MM.1S (cell line): Measurements from ENCODE around the gene DENND4A.

Experiments
- DNase-seq: peaks from one replicate; pipeline ENCODE4 v3.0.0-alpha.2; 2015
- H2AFZ ChIP-seq: fragments of 300-600 bp; sonication (generic); 2 replicates; pipeline ENCODE4 v1.6.0; 2016; ENCODE audit warnings: antibody characterized with exemption, low read length
- H3F3A ChIP-seq: fragments of 300-600 bp; sonication (generic); 2 replicates; pipeline ENCODE4 v1.6.1; 2016; ENCODE audit warnings: mild to moderate bottlenecking, antibody characterized with exemption, low read length, moderate library complexity, mixed read lengths; ENCODE audit not compliant: insufficient read depth
- H3K27ac ChIP-seq: fragments of 300-600 bp; sonication (generic); 2 replicates; pipeline ENCODE4 v1.5.1; 2016; ENCODE audit warnings: mild to moderate bottlenecking, low read length
- H3K27me3 ChIP-seq: fragments of 300-600 bp; sonication (generic); replicated peaks from 2 replicates; pipeline ENCODE4 v1.6.0; 2016; ENCODE audit warnings: low read length; ENCODE audit not compliant: insufficient read depth
- H3K36me3 ChIP-seq: fragments of 300-600 bp; sonication (generic); replicated peaks from 2 replicates; pipeline ENCODE4 v1.6.1; 2016; ENCODE audit warnings: mild to moderate bottlenecking, low read length, mixed read lengths; ENCODE audit not compliant: insufficient read depth
- H3K4me1 ChIP-seq: fragments of 300-600 bp; sonication (generic); 2 replicates; pipeline ENCODE4 v1.6.1; 2016; ENCODE audit warnings: low read length, mixed read lengths
- H3K4me2 ChIP-seq: fragments of 300-600 bp; sonication (generic); 2 replicates; pipeline ENCODE4 v1.6.0; 2016; ENCODE audit warnings: low read depth, low read length
- H3K4me3 ChIP-seq: fragments of 300-600 bp; sonication (generic); 2 replicates; pipeline ENCODE4 v1.5.1; 2016; ENCODE audit warnings: low read length, mixed read lengths
- H3K79me2 ChIP-seq: fragments of 300-600 bp; sonication (generic); 2 replicates; pipeline ENCODE4 v1.6.1; 2016; ENCODE audit warnings: mixed run types, low read length, mixed read lengths
- H3K9ac ChIP-seq: fragments of 300-600 bp; sonication (generic); 2 replicates; pipeline ENCODE4 v1.6.1; 2016; ENCODE audit warnings: low read length, mixed read lengths
- H3K9me2 ChIP-seq: fragments of 300-600 bp; sonication (generic); replicated peaks from 2 replicates; pipeline ENCODE4 v1.6.1; 2016; ENCODE audit warnings: mild to moderate bottlenecking, low read length, mixed read lengths; ENCODE audit not compliant: insufficient read depth
- H3K9me3 ChIP-seq: fragments of 300-600 bp; sonication (generic); replicated peaks from 2 replicates; pipeline ENCODE4 v1.6.1; 2016; ENCODE audit warnings: mild to moderate bottlenecking, low read length, mixed read lengths; ENCODE audit not compliant: insufficient read depth
- H4K20me1 ChIP-seq: fragments of 300-600 bp; sonication (generic); 2 replicates; pipeline ENCODE4 v1.6.1; 2016; ENCODE audit warnings: mild to moderate bottlenecking, low read length, moderate library complexity, mixed read lengths; ENCODE audit not compliant: insufficient read depth
- EZH2 ChIP-seq: fragments of 300-600 bp; sonication (generic); optimal IDR thresholded peaks from 2 replicates; pipeline ENCODE3; 2017; ENCODE audit warnings: low read depth, mild to moderate bottlenecking, antibody characterized with exemption, low read length, mixed read lengths
- EZH2phosphoT487 ChIP-seq: fragments of 300-600 bp; sonication (generic); IDR thresholded peaks from 2 replicates; pipeline ENCODE4 v1.6.1; 2018; ENCODE audit warnings: antibody characterized with exemption, low read length
- TF ChIP-seq, protein P1 (sequence below): fragments of 300-600 bp; sonication (generic); IDR thresholded peaks from 2 replicates; pipeline ENCODE4 v1.5.1; 2016; ENCODE audit warnings: antibody characterized with exemption, low read length, mixed read lengths

DENND4A gene

GRCh38 chr15:65790694-65791334 lies 1.3 kb downstream of the DENND4A start:
- H3K9me3 ChIP-seq: no peaks in the 10 kb centered on the region
- no peaks in the 10 kb centered on the region; the same call in 1 of the 2 replicates for H4K20me1 ChIP-seq
- H3K4me2 ChIP-seq: peak overlapping the region; percentile 77
- H3K9me2 ChIP-seq: no peaks in the 10 kb centered on the region
- DNase-seq: peak; percentile 30
- H3K79me2 ChIP-seq: peaks cover 66% of the 10 kb centered on the region
- TF ChIP-seq, protein P1, sequence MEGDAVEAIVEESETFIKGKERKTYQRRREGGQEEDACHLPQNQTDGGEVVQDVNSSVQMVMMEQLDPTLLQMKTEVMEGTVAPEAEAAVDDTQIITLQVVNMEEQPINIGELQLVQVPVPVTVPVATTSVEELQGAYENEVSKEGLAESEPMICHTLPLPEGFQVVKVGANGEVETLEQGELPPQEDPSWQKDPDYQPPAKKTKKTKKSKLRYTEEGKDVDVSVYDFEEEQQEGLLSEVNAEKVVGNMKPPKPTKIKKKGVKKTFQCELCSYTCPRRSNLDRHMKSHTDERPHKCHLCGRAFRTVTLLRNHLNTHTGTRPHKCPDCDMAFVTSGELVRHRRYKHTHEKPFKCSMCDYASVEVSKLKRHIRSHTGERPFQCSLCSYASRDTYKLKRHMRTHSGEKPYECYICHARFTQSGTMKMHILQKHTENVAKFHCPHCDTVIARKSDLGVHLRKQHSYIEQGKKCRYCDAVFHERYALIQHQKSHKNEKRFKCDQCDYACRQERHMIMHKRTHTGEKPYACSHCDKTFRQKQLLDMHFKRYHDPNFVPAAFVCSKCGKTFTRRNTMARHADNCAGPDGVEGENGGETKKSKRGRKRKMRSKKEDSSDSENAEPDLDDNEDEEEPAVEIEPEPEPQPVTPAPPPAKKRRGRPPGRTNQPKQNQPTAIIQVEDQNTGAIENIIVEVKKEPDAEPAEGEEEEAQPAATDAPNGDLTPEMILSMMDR: no peak
- no peak for TF ChIP-seq EZH2
- no peak for TF ChIP-seq EZH2phosphoT487
- H3K4me3 ChIP-seq: peak overlapping the region; percentile 70
- peak overlapping the region; percentile 74; the same call in 1 of the 2 replicates for H3K27ac ChIP-seq
- peaks cover 17% of the 10 kb centered on the region for H3F3A ChIP-seq
- peak overlapping the region; percentile 90 for H3K9ac ChIP-seq
- no peaks in the 10 kb centered on the region for H3K36me3 ChIP-seq
- peaks cover 8% of the 10 kb centered on the region for H3K4me1 ChIP-seq
- H2AFZ ChIP-seq: peak overlapping the region; percentile 40; the same call in 1 of the 2 replicates
- H3K27me3 ChIP-seq: no peaks in the 10 kb centered on the region

GRCh38 chr15:65789759-65790425 lies 2.2 kb downstream of the DENND4A start:
- no peaks in the 10 kb centered on the region for H3K9me3 ChIP-seq
- no peak overlapping the region for H2AFZ ChIP-seq
- peaks cover 17% of the 10 kb centered on the region for H3F3A ChIP-seq
- TF ChIP-seq, protein P1: no peak
- TF ChIP-seq EZH2 (no peak), EZH2phosphoT487 (no peak)
- peaks cover 72% of the 10 kb centered on the region for H3K79me2 ChIP-seq
- H3K27ac ChIP-seq: no peak overlapping the region
- peak overlapping the region; percentile 77 for H3K4me2 ChIP-seq
- peaks cover 8% of the 10 kb centered on the region for H3K4me1 ChIP-seq
- H3K4me3 ChIP-seq: peak overlapping the region; percentile 70; the same call in 1 of the 2 replicates
- H3K36me3 ChIP-seq: no peaks in the 10 kb centered on the region
- no peaks in the 10 kb centered on the region for H3K9me2 ChIP-seq
- no peak for DNase-seq
- no peaks in the 10 kb centered on the region for H3K27me3 ChIP-seq
- no peak overlapping the region for H3K9ac ChIP-seq
- H4K20me1 ChIP-seq: no peaks in the 10 kb centered on the region; the same call in 1 of the 2 replicates

DNA sequence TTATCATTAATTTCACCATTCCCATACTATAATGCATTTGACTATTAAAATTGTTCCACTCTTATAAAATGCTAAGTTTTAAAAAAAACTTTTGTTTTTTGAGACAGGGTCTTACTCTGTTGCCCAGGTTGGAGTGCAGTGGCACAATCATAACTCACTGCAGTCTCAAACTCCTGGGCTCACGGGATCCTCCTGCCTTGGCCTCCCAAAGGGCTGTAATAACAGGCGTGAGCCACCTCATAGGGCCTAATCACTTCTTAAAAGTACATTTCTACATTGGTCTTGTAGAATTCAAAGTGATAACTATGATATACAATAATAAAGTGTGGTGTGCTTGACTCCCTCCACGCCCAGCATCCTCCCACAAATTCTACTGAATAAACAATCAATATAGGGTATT lies 3.0 kb downstream of the DENND4A start:
- TF ChIP-seq EZH2 (no peak), EZH2phosphoT487 (no peak)
- TF ChIP-seq, protein P1: no peak
- Histone ChIP-seq H3K79me2 (peaks cover 80% of the 10 kb centered on the region), H3K4me2 (no peak overlapping the region), H3K9ac (no peak overlapping the region), H2AFZ (no peak overlapping the region), H3K27ac (no peak overlapping the region), H4K20me1 (no peaks in the 10 kb centered on the region; the same call in 1 of the 2 replicates), H3K36me3 (no peaks in the 10 kb centered on the region), H3K9me2 (no peaks in the 10 kb centered on the region), H3K9me3 (no peaks in the 10 kb centered on the region), H3K4me3 (no peak overlapping the region), H3K27me3 (no peaks in the 10 kb centered on the region), H3F3A (peaks cover 17% of the 10 kb centered on the region), H3K4me1 (peaks cover 8% of the 10 kb centered on the region)
- DNase-seq: no peak
